ENCODE results near the gene CDK6.

DNA sequence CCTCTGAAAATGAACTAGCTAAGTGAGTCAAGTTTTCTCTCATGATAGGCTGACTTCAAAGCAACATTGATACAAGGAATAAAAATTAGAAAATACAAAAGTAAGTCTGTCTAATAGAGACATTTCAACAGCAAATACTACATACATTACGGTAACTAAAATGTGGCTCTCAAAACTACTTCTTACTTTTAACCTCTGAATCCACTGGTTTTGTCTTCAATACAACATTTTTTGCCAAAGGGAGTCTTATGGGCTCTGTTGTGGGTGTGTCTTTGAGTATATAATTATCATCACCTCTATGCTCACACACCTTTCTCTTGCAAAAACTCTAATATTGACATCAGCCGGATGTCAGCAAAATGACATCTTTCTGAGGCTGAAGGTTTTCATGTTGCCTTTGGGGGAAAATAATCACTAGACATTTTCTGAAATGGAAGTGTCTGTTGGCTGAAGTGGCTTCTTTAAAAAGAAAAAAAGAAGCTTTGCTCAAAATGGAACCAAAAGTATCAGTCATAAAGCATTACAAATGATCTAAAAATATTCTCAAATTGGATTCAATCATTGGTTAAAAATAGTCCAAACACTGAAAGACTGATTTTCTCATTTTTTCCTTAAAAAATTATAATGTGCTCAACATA lies 204.4 kb downstream of the CDK6 start:
- TF ChIP-seq POLR2A (IDR thresholded peaks at IDR 0.05) = no peak
- TF ChIP-seq CTCF (IDR thresholded peaks at IDR 0.05) = no peak

Data from lower leg skin (tissue), 3 donors.